Erythroblast (primary cell): ENCODE measurements around the gene MEX3B.

Source experiments
- GATA1 ChIP-seq: IDR thresholded peaks from 2 replicates; pipeline ENCODE4 v1.6.1; 2011; ENCODE audit warnings: low read depth, mild to moderate bottlenecking, control low read depth, low read length, moderate library complexity
- POLR2A ChIP-seq: IDR thresholded peaks from 2 replicates; pipeline ENCODE4 v1.6.1; 2011; ENCODE audit warnings: mild to moderate bottlenecking, low read length

- TF ChIP-seq POLR2A (no peak), GATA1 (no peak)
These were observed 45.9 kb upstream of the MEX3B start for GRCh38 chr15:82091636-82092140.
